ENCODE measurements around the gene RGS6.
"Not testable (repeated sequence)": the region's sequence is repeated elsewhere in the genome, so short reads cannot be mapped to it uniquely, and the experiment has no call there.

Gene RGS6

DNA sequence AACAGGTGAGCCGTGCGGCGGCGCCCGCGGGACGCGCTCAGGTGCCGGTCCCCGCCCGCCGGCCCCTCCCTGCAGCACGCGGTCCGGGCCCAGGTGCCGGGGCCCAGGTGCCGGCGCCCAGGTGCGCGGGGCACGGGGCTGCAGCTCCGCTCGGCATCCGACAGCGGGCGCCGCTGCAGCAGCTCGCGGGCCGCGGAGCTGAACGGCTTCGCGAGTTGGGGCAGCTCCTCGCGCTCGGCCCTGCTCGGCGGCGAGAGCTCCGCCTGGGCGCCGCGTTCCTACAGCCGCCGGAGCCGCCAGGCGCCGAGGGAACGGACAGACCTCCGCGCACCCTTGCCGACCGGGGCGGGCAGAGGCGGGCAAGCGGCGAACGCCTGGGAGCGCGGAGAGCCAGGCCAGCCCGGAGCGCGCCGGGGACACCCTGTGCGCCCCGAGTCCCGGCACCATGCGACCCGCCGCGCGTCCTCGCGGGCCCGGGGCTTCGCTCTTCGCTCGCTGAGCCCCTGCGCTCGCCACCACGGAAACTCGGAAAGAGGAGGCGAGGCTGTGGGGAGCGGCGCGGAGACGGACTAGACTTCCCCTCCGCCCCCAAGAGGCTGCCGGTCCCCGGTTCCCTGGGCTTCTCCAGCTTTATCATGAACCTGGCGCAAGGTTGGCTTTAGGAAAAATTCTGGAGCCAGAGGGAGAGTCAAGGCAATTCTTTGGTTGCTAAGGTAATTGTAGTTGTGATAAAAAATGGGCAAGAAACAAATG is at the start of gene RGS6:
Gene RGS6, plus strand, starts transcription at position 201 of the 753 bp plus-strand sequence.
- no peak for DNase-seq (ENCODE audit: low read depth)

DNA sequence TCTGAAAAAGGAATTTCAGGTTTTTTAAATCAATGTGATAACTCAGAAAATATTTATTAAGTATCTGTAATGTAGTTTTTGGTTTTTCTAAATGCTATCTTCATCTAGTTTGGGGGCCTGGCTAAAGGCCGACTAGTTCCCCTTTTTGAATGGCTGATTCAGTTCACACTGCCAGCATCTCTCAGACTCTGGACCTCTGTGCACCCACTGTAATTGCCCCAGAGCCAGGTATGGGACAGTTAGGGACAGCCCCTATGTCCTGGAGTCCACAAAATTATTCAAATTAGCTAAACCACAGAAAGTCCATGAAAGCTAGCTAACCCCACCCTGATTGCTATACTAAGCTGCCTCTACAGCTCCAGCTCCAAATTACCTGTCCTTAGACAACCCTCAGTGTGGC is 49.1 kb upstream of the RGS6 start:
- DNase-seq (ENCODE audit: low read depth), result no peak

GRCh38 chr14:71885301-71885700 is 46.9 kb upstream of the RGS6 start:
- DNase-seq (ENCODE audit: low read depth), result no peak

GRCh38 chr14:71887802-71888201 is 44.4 kb upstream of the RGS6 start:
- not testable (repeated sequence) for DNase-seq (ENCODE audit: low read depth)

DNA sequence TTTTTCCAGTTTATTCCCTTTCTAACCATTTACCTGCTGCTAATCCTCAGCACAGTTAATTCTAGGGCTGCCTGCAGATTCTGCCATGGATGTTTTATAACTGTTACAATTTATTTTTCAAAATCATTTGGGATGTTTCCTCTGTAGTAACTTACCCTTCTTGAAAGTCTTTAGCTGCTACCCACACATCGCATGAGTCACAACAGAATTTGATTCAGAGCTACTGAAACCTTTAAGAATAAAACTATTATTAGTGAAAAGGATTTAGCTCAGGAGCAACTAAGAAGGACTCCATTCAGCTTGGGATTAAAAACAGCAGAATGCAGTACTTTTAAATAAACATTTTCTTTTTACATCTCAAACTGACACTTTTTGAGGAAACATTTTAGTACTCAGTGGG is 41.7 kb upstream of the RGS6 start:
- no peak for DNase-seq (ENCODE audit: low read depth)

- no peak for DNase-seq (ENCODE audit: low read depth)
These were observed 41.0 kb upstream of the RGS6 start for GRCh38 chr14:71891185-71891584.

DNA sequence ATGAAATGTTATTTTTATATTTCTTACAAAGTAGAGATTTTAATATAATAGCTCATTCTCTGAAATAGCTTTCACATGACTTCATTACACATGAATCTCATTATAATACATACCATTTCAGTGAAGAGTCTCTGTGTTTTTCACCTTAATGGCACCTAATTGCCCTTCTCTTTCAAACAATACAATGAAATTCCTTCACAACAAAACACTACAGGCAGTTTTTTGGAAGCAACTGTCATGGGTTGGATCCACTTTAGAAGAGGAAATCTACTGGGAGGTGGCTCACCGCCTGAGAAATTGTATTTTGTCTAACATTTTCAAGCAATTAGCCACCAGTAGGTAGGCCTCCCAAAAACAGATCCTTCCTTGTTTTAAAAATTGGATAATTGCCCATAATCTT is 40.3 kb upstream of the RGS6 start:
- no peak for DNase-seq (ENCODE audit: low read depth)

DNA sequence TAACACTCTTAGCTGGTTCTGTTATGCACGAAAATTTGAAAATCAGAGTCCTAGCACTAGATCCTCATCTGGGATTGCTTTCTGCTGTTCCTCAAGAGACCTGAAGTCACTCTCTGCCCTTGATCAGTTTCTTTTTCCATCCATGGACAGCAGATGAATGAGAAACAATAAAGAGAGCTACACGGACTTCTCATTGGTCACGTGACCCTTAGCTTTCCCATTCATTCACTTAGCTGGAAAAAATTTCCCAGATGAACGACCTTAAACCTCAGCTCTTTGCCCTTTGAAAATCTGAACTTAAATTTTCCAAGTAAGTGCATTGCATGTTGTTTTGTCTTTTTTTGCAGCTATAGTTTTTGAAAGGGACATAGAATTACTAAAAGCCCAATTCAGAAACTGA is 27.2 kb upstream of the RGS6 start:
- DNase-seq (ENCODE audit: low read depth), result no peak

DNA sequence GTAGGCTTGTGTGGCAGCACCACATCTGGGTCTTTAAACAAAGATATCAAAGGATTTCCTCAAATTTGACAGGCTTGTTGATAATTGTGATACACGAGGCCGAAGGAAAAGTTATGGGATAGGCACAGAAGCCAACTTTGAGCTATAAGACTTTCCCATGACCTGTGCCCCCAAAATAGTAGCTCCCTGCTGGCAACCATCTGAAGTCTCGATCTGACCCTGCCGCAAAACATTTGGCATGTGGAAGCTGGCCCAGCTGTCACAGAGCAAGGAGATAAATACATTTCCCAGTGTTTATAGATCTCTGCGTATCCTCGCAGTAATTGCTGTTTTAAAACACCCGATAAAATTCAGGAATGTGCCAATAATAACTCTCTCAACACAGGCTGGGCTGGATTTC is 26.4 kb upstream of the RGS6 start:
- no peak for DNase-seq (ENCODE audit: low read depth)

- DNase-seq (ENCODE audit: low read depth), result no peak
These were observed 24.3 kb upstream of the RGS6 start for GRCh38 chr14:71907793-71908515.

DNA sequence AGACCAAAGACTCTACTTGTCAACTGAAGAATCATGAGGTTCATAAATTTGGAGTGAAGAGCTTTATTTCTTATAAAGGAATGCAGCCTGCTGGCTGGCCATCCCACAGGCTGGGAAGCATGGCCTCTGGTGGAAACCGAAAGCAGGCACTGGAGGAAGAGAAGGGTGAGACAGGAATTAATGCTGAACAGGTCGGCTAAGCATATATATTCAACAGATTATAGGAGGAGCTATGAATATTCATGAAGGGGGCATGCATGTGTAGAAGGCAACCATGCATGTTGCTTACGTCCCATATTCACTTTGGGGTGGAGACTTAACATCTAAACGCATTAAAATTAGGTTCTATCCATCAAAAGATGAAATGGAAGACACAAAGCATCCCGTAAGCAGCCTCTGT is 20.6 kb upstream of the RGS6 start:
- DNase-seq (ENCODE audit: low read depth), result no peak

- no peak for DNase-seq (ENCODE audit: low read depth)
These were observed 18.9 kb upstream of the RGS6 start for GRCh38 chr14:71913342-71913741.

GRCh38 chr14:71918955-71919354 is 13.3 kb upstream of the RGS6 start:
- DNase-seq (ENCODE audit: low read depth), result no peak

- DNase-seq (ENCODE audit: low read depth), result no peak
These were observed 8.7 kb upstream of the RGS6 start for GRCh38 chr14:71923513-71923912.

DNA sequence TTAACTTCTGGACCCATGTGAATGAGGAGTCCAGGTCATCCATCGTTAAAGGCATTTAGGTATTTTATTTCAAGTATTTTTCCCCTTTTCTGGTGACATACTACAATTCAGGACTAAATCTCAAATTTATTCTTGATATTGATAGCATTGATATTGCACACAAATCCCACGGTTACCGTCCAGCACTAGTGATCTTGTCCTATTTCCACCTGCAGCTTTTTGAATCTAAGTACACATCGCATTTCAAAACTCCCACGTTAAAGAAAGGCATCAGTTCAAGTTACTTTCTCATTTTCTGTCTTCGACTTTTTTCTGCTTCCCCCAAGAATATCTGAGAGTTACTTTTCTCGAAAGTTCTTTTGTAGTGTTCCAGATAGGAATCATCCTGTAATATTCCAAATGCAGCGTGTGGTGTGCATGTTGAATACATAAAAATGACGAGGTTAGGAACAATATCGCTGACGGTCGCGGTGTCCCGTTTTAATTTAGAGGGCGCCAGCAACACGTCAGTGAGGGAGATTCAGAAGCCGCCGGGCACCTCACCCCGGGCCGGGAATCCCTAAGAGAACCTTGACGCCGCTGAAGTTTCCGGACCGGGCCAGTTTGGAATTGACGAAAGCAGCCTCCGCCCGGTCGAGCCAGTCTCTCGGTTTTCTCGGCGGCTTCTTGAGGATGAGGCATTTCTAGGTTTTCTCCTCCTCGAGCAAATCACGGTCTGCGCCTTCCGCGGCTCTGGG is 569 bp upstream of the RGS6 start:
- no peak for DNase-seq (ENCODE audit: low read depth)

DNA sequence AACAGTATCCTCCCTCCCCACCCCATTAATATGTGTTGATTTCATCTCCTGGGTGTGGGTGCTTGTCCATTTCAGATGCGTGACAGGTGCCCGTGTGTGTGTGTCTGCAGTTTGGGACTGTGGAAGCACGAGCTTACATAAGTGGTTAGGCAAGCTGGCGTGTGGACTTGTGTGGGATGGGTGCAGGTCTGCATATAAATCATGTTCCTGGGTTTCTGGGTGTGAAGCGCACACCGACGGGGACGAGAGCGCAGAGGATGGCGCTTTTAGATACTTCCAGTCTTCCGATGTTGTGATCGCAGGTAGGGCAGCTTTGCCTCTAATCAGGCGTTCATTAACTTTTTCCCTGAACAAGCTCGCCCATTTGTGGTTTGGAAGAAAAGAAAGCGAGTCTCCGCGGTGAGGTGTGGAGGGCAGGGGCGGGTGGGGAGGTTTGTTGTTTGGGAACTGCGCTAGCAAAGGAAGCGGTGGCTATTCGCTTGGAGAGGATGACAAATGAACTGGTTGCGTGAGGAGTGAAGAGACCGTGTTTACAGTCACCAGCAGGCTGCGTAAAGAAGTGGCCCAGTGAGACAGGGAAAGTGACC is 865 bp downstream of the RGS6 start:
- DNase-seq (ENCODE audit: low read depth), result no peak

DNA sequence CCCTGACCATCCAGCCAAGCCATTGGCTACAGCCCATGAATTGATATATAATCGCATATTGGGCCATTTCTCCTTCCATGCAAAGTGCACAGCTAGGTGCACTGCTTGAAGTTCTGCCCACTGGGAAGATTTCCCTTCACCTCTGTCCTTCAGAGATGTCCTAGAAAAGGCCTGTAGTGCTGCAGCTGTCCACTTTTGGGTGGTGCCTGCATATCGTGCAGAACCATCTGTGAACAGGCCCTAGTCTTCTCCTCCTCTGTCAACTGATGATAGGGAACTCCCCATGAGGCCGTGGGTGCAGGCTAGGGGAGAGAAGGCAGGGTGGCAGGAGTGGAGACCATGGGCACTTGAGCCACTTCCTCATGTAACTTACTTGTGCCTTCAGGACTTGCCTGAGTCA is 6.0 kb downstream of the RGS6 start:
- DNase-seq (ENCODE audit: low read depth), result not testable (repeated sequence)

DNA sequence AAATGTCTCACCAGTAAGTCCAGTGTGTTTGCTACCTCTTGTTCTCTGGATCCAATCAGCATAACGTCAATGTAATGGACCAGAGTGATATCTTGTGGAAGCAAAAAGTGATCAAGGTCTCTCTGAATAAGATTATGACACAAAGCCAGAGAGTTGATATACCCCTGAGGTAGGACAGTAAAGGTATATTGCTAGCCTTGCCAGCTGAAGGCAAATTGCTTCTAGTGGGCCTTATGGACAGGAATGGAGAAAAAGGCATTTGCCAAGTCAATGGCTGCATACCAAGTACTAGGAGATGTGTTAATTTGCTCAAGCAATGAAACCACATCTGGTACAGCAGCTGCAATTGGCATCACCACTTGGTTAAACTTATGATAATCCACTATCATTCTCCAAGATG is 7.1 kb downstream of the RGS6 start:
- DNase-seq (ENCODE audit: low read depth), result not testable (repeated sequence)

DNA sequence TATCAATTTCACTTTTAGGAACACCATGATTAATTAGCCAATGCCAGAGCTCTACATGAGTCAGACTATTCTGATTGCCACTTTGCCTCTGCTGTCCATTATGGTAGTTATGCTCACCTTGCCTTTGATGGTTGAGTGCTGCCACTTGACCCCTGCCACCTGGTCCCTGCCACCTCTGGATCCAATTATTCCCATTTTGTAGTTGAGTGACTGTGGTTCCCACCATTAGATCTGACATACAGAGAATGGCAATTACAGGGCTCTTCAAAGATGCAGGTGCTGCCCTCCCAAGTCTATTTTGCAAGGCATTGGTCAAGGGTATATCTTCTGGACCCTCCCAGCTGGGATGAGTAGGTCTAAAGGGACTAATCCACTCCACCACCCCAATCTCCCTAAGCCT is 8.3 kb downstream of the RGS6 start:
- not testable (repeated sequence) for DNase-seq (ENCODE audit: low read depth)

DNA sequence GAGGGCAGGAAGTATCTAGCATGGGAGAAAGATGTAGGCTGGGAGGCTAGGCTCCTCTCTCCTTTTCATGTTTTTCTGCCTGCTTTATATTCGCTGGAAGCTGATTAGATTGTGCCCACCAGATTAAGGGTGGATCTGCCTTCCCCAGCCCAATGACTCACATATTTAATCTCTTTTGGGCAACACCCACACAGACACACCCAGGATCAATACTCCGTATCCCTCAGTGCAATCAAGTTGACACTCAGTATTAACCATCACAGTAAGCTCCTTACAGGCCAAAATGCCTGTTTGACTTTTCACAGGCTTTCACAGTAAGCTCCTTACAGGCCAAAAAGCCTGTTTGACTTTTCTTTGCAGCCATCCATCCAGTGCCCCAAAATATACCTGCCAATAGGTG is 9.4 kb downstream of the RGS6 start:
- not testable (repeated sequence) for DNase-seq (ENCODE audit: low read depth)

DNA sequence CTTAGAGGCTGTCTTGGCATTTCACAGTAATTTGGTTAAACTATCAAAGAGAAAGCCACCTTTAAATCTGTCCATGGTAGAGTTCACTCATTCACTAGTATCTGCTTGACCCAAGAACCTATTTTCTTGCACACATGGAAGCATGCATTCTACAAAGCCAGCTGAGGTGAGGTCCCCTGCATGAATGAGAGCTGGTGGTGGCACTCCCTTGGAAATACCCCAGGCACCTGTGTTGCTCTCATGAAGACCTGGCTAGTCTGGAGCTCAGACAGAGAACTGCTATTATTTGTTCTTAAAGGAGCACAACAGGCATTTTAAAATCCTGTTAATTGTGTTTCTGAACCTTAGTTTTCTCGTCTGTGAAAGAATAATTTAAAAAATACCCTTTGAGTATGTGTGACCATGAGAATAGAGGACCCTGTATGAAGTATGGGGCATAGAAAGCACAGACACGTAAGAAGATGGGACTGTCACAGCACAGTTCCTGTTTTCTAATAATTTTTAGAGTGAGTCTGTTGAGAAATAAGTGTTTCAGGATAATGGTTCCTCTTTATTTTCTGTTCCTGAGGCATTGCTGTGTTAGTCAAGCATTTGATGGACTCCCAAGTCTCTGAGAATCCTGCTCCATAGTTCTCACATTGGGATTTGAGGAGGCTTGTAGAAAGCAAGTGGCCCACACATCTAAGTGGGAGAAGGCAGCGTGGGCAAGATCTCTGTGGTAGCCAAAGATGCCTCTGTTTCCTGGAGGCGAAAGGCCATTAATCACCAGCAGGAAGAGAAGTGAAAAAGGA is 10.9 kb downstream of the RGS6 start:
- no peak for DNase-seq (ENCODE audit: low read depth)

GRCh38 chr14:71943695-71944018 is 11.4 kb downstream of the RGS6 start:
- DNase-seq (ENCODE audit: low read depth), result no peak
